ENCODE data around the gene MRPL49. TPM values are rescaled to one million over a fixed set of nuclear protein-coding genes. Genes with fewer than 3 reads are reported as not detected.
A peak's percentile ranks its signal among the peaks of the same experiment; 100 is the strongest.

MRPL49 gene
- polyA plus RNA-seq, 2 of the 4 experiments (the other 2 are of a cell fraction), result 55.5 to 65.5 TPM

GRCh38 chr11:65117206-65118096, 4.7 kb upstream of the MRPL49 start, which contains the start of gene ZNHIT2 (continued):
- TF ChIP-seq CHD4 (IDR thresholded peaks at IDR 0.05; ENCODE audit: borderline replicate concordance) (no peak), ESRRA (IDR thresholded peaks at IDR 0.05; ENCODE audit: borderline replicate concordance, low read length) (no peak), EHMT2 (IDR thresholded peaks at IDR 0.05; ENCODE audit: low read depth) (no peak), RAD21 (conservative IDR thresholded peaks at IDR 0.05 in 1 of 2, IDR thresholded peaks at IDR 0.05 in 1 of 2) (peak; percentile 80 to 83), GATA3 (IDR thresholded peaks at IDR 0.05; ENCODE audit: borderline replicate concordance) (peak; percentile 46; the same call in 1 of the 2 replicates), CTCF (IDR thresholded peaks at IDR 0.05) (peak; percentile 88), KDM1A (IDR thresholded peaks at IDR 0.05; ENCODE audit: low read depth) (no peak), RNF2 (IDR thresholded peaks at IDR 0.05; ENCODE audit: borderline replicate concordance, low read depth) (peak; percentile 52; the same call in 1 of the 2 replicates), FOSB (CRISPR knock-in tag; IDR thresholded peaks at IDR 0.05) (no peak), SMC3 (IDR thresholded peaks at IDR 0.05) (peak; percentile 66), TFCP2L1 (CRISPR knock-in tag; IDR thresholded peaks at IDR 0.05) (no peak), JUN (IDR thresholded peaks at IDR 0.05) (peak; percentile 81 to 93), PBX3 (IDR thresholded peaks at IDR 0.05) (peak; percentile 73), SREBF2 (IDR thresholded peaks at IDR 0.05) (no peak), JUNB (IDR thresholded peaks at IDR 0.05) (no peak), RARB (CRISPR knock-in tag; IDR thresholded peaks at IDR 0.05) (no peak), EHF (CRISPR knock-in tag; IDR thresholded peaks at IDR 0.05) (no peak), MAFK (IDR thresholded peaks at IDR 0.05; ENCODE audit: partially characterized antibody) (no peak), MAX (IDR thresholded peaks at IDR 0.05) (peak; percentile 89), CHD2 (IDR thresholded peaks at IDR 0.05; ENCODE audit: low read length, partially characterized antibody) (no peak), NPAS2 (CRISPR knock-in tag; IDR thresholded peaks at IDR 0.05; ENCODE audit: borderline replicate concordance) (no peak), POLR2A (IDR thresholded peaks at IDR 0.05; ENCODE audit: low read length) (peak; percentile 82), ZC3H11A (IDR thresholded peaks at IDR 0.05) (peak; percentile 3; the same call in 1 of the 2 replicates), BHLHE40 (IDR thresholded peaks at IDR 0.05; ENCODE audit: low read depth, low read length) (0 out of 2 replicates have a peak, but pooled peaks have one; percentile 2), NFE2L2 (conservative IDR thresholded peaks at IDR 0.05; ENCODE audit: low read length) (no peak), FOSL2 (IDR thresholded peaks at IDR 0.05) (no peak), FOSL2 (CRISPR knock-in tag; IDR thresholded peaks at IDR 0.05) (peak; percentile 42; the same call in 1 of the 2 replicates), HEYL (CRISPR knock-in tag; IDR thresholded peaks at IDR 0.05) (no peak), NR3C1 (IDR thresholded peaks at IDR 0.05) (no peak), USF2 (IDR thresholded peaks at IDR 0.05) (0 out of 2 replicates have a peak, but pooled peaks have one; percentile 9), MAZ (IDR thresholded peaks at IDR 0.05; ENCODE audit: borderline replicate concordance, low read depth, low read length) (0 out of 2 replicates have a peak, but pooled peaks have one; percentile 43), RFX5 (IDR thresholded peaks at IDR 0.05) (no peak)
- TF ChIP-seq, protein P1, sequence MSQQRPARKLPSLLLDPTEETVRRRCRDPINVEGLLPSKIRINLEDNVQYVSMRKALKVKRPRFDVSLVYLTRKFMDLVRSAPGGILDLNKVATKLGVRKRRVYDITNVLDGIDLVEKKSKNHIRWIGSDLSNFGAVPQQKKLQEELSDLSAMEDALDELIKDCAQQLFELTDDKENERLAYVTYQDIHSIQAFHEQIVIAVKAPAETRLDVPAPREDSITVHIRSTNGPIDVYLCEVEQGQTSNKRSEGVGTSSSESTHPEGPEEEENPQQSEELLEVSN (IDR thresholded peaks at IDR 0.05; ENCODE audit: borderline replicate concordance, low read depth), result 0 out of 2 replicates have a peak, but pooled peaks have one; percentile 48
- TF ChIP-seq, protein P2, sequence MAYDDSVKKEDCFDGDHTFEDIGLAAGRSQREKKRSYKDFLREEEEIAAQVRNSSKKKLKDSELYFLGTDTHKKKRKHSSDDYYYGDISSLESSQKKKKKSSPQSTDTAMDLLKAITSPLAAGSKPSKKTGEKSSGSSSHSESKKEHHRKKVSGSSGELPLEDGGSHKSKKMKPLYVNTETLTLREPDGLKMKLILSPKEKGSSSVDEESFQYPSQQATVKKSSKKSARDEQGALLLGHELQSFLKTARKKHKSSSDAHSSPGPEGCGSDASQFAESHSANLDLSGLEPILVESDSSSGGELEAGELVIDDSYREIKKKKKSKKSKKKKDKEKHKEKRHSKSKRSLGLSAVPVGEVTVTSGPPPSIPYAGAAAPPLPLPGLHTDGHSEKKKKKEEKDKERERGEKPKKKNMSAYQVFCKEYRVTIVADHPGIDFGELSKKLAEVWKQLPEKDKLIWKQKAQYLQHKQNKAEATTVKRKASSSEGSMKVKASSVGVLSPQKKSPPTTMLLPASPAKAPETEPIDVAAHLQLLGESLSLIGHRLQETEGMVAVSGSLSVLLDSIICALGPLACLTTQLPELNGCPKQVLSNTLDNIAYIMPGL (CRISPR knock-in tag; IDR thresholded peaks at IDR 0.05; ENCODE audit: borderline replicate concordance), result peak; percentile 95; the same call in 1 of the 2 replicates
- TF ChIP-seq, protein P3, sequence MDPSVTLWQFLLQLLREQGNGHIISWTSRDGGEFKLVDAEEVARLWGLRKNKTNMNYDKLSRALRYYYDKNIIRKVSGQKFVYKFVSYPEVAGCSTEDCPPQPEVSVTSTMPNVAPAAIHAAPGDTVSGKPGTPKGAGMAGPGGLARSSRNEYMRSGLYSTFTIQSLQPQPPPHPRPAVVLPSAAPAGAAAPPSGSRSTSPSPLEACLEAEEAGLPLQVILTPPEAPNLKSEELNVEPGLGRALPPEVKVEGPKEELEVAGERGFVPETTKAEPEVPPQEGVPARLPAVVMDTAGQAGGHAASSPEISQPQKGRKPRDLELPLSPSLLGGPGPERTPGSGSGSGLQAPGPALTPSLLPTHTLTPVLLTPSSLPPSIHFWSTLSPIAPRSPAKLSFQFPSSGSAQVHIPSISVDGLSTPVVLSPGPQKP (IDR thresholded peaks at IDR 0.05; ENCODE audit: low read depth, low read length), result no peak
